DOHH2 (cell line): ENCODE data around the gene TBL1X.

Source experiments
- H3F3A ChIP-seq: fragments of 200-600 bp; sonication (generic), shearing (Covaris generic); 2 replicates; pipeline ENCODE4 v1.6.0; 2016; ENCODE audit warnings: antibody characterized with exemption, mild to moderate bottlenecking; ENCODE audit not compliant: control insufficient read depth, insufficient read depth
- H3K27ac ChIP-seq: fragments of 200-600 bp; sonication (generic); 2 replicates; pipeline ENCODE4 v1.5.1; 2014; ENCODE audit warnings: low read depth, mild to moderate bottlenecking, low read length, moderate library complexity
- H3K27me3 ChIP-seq: fragments of 200-600 bp; sonication (generic); 2 replicates; pipeline ENCODE4 v1.6.1; 2014; ENCODE audit warnings: mild to moderate bottlenecking, low read length, mixed read lengths; ENCODE audit not compliant: control insufficient read depth
- H3K36me3 ChIP-seq: fragments of 200-600 bp; sonication (generic); 2 replicates; pipeline ENCODE4 v1.6.1; 2014; ENCODE audit warnings: mild to moderate bottlenecking, low read length, moderate library complexity, mixed read lengths; ENCODE audit not compliant: control insufficient read depth
- H3K4me1 ChIP-seq: fragments of 200-600 bp; sonication (generic); 2 replicates; pipeline ENCODE4 v1.6.1; 2014; ENCODE audit warnings: mild to moderate bottlenecking, low read length, mixed read lengths; ENCODE audit not compliant: control insufficient read depth
- H3K4me2 ChIP-seq: fragments of 200-600 bp; sonication (generic); 2 replicates; pipeline ENCODE4 v1.6.0; 2014; ENCODE audit warnings: mild to moderate bottlenecking, low read length, moderate library complexity
- H3K4me3 ChIP-seq: fragments of 200-600 bp; sonication (generic); 2 replicates; pipeline ENCODE4 v1.5.1; 2014; ENCODE audit warnings: mild to moderate bottlenecking, low read length, mixed read lengths
- H3K79me2 ChIP-seq: fragments of 200-600 bp; sonication (generic); 2 replicates; pipeline ENCODE4 v1.6.1; 2014; ENCODE audit warnings: mild to moderate bottlenecking, low read length, mixed read lengths; ENCODE audit not compliant: control insufficient read depth
- H3K9me2 ChIP-seq: fragments of 200-600 bp; sonication (generic); replicated peaks from 2 replicates; pipeline ENCODE4 v1.6.1; 2014; ENCODE audit warnings: mild to moderate bottlenecking, low read length, mixed read lengths; ENCODE audit not compliant: control insufficient read depth
- H3K9me3 ChIP-seq: fragments of 200-600 bp; sonication (generic); 2 replicates; pipeline ENCODE4 v1.6.1; 2014; ENCODE audit warnings: antibody characterized with exemption, low read length, mixed read lengths; ENCODE audit not compliant: control insufficient read depth, insufficient read depth
- H4K20me1 ChIP-seq: fragments of 200-600 bp; sonication (generic); 2 replicates; pipeline ENCODE4 v1.6.0; 2014; ENCODE audit warnings: low read depth, mild to moderate bottlenecking, antibody characterized with exemption, low read length, moderate library complexity; ENCODE audit not compliant: control insufficient read depth, insufficient read depth
- EZH2phosphoT487 ChIP-seq: fragments of 200-600 bp; sonication (generic); IDR thresholded peaks from 2 replicates; pipeline ENCODE4 v1.6.1; 2017; ENCODE audit warnings: borderline replicate concordance, mild to moderate bottlenecking, antibody characterized with exemption, low read length, moderate library complexity, mixed read lengths
- TF ChIP-seq, protein P1 (sequence below): fragments of 200-600 bp; sonication (generic); IDR thresholded peaks from one replicate; pipeline ENCODE4 v1.5.1; 2014; ENCODE audit warnings: antibody characterized with exemption, mild to moderate bottlenecking, low read depth, low read length; ENCODE audit not compliant: poor library complexity, severe bottlenecking

The TBL1X gene

DNA sequence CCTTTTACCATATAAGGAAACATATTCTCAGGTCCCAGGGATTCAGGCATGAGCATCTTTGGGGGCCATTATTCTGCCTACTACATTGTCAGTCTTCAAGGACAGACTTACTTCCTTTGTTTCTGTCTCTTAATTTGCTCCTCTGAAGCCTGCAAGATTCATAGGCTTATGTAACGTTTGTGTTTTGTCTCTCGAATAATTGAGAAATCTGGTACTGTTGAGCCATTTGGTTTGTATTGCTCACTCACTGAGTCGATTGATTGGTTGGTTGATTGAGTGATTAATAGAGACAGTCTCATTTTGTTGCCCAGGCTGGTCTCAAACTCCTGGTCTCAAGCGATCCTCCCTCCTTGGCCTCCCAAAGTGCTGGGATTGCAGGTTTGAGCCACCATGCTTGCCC lies 23.7 kb downstream of the TBL1X start:
- no peaks in the 10 kb centered on the region for H4K20me1 ChIP-seq
- H3K27me3 ChIP-seq, result no peaks in the 10 kb centered on the region
- H3K4me3 ChIP-seq, result no peak overlapping the region
- H3K36me3 ChIP-seq, result no peaks in the 10 kb centered on the region
- no peaks in the 10 kb centered on the region for H3K9me3 ChIP-seq
- no peak for TF ChIP-seq EZH2phosphoT487
- TF ChIP-seq, protein P1, sequence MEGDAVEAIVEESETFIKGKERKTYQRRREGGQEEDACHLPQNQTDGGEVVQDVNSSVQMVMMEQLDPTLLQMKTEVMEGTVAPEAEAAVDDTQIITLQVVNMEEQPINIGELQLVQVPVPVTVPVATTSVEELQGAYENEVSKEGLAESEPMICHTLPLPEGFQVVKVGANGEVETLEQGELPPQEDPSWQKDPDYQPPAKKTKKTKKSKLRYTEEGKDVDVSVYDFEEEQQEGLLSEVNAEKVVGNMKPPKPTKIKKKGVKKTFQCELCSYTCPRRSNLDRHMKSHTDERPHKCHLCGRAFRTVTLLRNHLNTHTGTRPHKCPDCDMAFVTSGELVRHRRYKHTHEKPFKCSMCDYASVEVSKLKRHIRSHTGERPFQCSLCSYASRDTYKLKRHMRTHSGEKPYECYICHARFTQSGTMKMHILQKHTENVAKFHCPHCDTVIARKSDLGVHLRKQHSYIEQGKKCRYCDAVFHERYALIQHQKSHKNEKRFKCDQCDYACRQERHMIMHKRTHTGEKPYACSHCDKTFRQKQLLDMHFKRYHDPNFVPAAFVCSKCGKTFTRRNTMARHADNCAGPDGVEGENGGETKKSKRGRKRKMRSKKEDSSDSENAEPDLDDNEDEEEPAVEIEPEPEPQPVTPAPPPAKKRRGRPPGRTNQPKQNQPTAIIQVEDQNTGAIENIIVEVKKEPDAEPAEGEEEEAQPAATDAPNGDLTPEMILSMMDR, result no peak
- no peaks in the 10 kb centered on the region for H3K9me2 ChIP-seq
- peaks cover 42% of the 10 kb centered on the region for H3K79me2 ChIP-seq
- H3K4me2 ChIP-seq, result no peak overlapping the region
- no peaks in the 10 kb centered on the region for H3K4me1 ChIP-seq
- H3K27ac ChIP-seq, result no peak overlapping the region
- H3F3A ChIP-seq, result no peaks in the 10 kb centered on the region

DNA sequence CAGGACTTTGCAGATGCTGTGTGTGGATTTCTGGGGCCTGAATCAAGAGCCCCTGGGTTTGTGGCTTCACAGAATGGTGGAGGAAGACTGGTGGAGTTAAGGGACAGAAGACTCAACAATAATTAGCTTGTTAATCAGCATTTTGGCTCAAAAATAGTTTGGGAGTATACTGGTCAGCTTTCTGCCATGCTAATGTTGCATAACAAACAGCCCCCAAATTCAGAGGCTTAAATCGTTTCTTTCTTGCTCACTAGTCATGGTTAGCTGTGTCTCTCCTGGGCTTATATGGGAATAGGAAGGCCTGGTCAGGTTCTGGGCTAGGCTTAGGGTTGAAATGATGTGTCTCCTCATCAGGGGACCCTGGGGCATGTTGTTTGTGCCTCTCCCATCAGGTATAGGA lies 24.4 kb downstream of the TBL1X start:
- H3K4me1 ChIP-seq, result no peaks in the 10 kb centered on the region
- no peak overlapping the region for H3K27ac ChIP-seq
- no peak for TF ChIP-seq EZH2phosphoT487
- TF ChIP-seq, protein P1, result no peak
- no peaks in the 10 kb centered on the region for H3K27me3 ChIP-seq
- no peak overlapping the region for H3K4me3 ChIP-seq
- H3K9me3 ChIP-seq, result no peaks in the 10 kb centered on the region
- no peaks in the 10 kb centered on the region for H3F3A ChIP-seq
- no peaks in the 10 kb centered on the region for H4K20me1 ChIP-seq
- no peak overlapping the region for H3K4me2 ChIP-seq
- no peaks in the 10 kb centered on the region for H3K36me3 ChIP-seq
- H3K79me2 ChIP-seq, result peaks cover 48% of the 10 kb centered on the region
- no peaks in the 10 kb centered on the region for H3K9me2 ChIP-seq

DNA sequence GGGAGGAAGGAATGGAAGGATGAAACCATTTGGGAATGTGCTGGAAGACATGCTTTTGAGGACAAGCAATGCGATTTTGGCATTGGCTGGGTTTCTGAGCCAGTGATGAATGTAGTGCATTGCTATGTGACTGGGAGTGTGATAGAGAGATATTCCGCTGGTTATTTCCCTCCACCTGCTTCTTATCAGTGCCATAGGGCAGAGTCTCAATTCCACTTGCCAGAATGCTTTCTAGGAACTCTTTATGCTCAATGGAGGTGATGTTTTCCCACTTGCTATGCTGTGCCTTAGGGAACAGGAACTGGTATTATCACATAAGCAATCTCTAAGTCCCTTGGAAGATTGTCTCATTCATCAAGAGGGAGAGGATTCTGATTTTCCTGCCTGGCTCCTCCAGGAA lies 28.0 kb downstream of the TBL1X start:
- Histone ChIP-seq H3K9me2 (no peaks in the 10 kb centered on the region), H3F3A (no peaks in the 10 kb centered on the region), H3K27ac (no peak overlapping the region), H3K9me3 (no peaks in the 10 kb centered on the region), H3K4me2 (no peak overlapping the region), H4K20me1 (no peaks in the 10 kb centered on the region), H3K36me3 (no peaks in the 10 kb centered on the region; the same call in 1 of the 2 replicates), H3K79me2 (peaks cover 52% of the 10 kb centered on the region), H3K4me3 (no peak overlapping the region), H3K4me1 (no peaks in the 10 kb centered on the region), H3K27me3 (no peaks in the 10 kb centered on the region)
- no peak for TF ChIP-seq EZH2phosphoT487
- TF ChIP-seq, protein P1, result no peak

DNA sequence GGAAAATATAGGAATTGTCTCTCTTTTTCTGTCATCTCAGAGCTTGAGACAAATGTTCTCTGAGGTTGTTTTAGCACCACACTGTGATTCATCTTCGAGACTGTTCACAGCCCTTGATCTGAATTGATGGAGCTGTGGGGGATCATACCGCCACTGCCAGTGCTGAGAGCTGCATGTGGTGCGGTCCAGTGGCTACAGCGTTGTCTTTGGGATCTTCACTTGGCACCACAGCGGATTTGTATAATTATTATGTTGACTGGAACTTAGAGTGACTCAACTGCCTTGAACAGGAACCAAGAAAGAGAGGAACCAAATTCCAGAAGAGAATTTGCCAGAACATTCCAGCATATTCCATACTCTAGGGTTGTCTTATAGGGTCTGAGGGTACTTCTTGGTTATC lies 29.1 kb downstream of the TBL1X start:
- Histone ChIP-seq H3K4me3 (no peak overlapping the region), H3K27ac (no peak overlapping the region), H3K4me2 (no peak overlapping the region), H3K4me1 (no peaks in the 10 kb centered on the region), H4K20me1 (no peaks in the 10 kb centered on the region), H3K36me3 (no peaks in the 10 kb centered on the region; the same call in 1 of the 2 replicates), H3K27me3 (no peaks in the 10 kb centered on the region), H3F3A (no peaks in the 10 kb centered on the region), H3K79me2 (peaks cover 56% of the 10 kb centered on the region), H3K9me2 (no peaks in the 10 kb centered on the region), H3K9me3 (no peaks in the 10 kb centered on the region)
- TF ChIP-seq, protein P1, result no peak
- no peak for TF ChIP-seq EZH2phosphoT487
